ENCODE results near the gene STIL.
A peak's percentile ranks its signal among the peaks of the same experiment; 100 is the strongest.
"Not testable (repeated sequence)": the region's sequence is repeated elsewhere in the genome, so short reads cannot be mapped to it uniquely, and the experiment has no call there.

Gene STIL

DNA sequence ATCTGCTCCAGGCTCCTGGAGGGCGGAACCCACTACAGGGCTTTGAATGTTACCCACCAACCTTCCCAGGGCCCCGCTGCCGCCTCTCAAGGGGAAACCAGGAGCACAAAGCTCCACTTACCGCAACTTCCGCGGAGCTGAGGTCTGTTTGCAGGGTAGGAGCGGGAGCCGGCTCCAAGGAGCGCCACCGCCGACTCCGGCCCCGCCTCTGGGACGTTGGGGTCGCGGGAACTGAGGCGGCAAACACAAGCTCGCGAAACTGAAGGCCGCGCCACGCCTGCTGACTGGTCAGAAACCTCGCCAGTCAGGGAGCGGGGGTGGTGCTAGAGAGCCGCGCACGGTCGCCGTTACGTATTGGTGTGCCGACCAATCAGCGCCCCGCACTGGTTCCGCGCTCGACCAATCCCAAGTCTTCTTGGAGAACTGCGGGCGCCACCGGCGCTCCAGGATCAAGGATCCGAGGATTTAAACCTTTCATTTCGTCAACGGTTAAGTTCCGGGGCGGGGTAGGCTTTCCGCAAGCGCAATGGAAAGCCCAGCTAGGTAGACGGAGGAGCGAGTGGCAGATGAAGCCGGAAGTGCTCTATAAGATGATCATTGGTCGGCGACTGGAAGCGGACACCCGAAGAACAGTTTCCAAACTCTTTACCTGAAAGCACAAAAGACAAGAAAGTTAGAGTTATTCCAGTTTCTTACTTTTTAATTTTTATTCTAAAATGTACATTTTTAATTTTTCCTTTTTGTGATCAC, at the start of gene STIL:
STIL (minus strand) TSS at position 233 of the 750 bp plus-strand sequence. CDS start 3,828 bp downstream, outside the sequence.
- DNase-seq: peak; percentile 98

DNA sequence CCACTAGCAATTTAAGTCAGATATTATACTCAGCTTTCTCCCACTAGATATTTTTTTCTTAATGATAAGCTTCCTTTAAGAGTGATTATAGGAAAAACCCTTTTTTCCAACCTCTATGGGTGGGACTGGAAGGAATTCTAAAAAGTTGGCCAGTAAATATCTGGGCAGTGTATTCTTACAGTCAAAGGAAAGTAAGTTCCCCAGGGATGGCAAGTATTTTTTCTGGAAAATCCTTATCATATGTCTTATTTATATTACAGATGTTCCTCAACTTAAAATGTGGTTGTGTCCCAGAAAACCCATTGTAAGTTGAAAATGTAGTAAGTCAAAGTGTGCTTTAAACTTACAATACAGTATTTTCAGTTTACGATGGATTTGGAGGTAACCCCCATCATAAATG, 48.9 kb upstream of the STIL start:
- DNase-seq: no peak

DNA sequence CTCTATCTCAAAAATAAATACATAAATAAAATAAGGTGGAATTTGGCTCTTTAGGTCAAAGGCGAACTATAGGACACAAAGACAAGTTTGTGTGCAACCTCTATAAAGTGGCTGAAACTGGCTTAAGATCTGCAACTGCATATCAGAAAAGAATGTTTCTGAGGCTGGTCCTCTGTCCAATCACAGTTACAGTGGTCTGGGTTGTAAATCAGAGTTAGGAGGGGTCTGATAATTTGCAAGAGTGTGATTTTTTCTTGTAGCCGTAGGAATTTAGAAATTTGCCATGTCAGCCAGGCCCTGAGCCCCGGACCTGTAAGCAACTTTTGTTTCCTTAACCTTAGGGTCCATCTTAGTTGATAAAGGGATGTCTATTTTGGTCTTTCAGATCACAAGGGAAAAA, 47.4 kb upstream of the STIL start:
- no peak for DNase-seq

DNA sequence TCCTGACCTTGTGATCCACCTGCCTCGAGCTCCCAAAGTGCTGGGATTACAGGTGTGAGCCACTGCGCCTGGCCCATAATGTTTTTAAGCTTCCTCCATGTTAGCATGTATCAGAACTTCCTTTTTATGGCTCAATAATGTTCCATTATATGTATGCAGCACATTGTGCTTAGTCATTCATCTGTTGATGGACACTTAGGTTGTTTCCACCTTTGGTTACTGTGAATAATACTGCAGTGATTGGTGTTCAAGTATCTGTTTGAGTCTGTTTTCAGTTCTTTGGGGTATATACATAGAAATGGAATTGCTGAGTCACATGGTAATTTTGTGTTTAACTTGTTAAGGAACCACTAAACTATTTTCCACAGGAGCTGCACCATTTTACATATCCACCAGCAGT, 37.4 kb upstream of the STIL start:
- DNase-seq: no peak

DNA sequence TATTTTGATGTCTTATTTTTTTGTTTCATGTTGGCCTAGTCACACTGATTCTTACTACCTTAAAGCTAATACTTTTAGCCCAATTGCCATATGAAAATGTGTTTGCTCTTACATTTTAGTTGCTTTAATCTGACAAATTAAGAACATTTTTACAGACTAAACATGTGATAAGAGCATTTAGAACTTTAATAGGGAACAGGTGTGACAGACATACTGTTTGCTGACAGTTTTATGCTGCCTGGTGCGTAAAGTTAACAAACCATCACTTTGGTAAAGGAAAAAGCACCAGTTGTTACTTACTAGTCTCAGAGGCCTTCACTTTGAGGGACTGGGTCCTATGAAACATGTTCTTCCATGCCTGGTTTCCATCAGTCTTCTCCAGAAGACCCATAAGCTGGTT, 34.3 kb upstream of the STIL start:
- no peak for DNase-seq

DNA sequence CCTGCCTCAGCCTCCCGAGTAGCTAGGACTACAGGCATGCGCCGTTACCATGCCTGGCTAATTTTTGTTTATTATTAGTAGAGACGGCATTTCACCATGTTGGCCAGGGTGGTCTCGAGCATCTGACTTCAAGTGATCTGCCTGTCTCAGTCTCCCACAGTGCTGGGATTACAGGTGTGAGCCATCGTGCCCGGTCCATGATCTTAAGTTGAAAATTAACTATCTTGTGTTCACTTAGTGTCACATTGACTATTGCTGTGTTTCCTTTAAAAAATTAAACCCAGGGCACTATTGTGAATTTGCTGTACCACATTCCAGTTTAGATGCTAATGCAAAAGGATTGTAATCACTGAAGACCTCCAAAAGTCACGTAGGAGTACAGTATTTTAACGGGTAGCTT, 33.8 kb upstream of the STIL start:
- DNase-seq: no peak

DNA sequence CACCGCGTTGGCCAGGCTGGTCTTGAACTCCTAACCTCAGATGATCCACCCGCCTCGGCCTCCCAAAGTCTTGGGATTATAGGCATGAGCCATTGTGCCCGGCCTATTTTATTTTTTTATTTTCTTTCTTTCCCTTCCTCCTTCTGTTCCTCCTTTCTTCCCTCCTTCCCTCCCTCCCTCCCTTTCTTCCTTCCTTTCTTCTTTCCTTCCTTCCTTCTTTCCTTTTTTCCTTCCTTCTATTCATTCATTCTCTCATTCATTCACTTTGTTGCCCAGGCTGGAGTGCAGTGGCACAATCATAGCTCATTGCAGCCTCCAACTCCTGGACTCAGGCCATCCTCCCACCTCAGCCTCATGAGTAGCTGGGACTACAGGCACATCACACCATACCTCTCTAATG, 33.0 kb upstream of the STIL start:
- DNase-seq: not testable (repeated sequence)

DNA sequence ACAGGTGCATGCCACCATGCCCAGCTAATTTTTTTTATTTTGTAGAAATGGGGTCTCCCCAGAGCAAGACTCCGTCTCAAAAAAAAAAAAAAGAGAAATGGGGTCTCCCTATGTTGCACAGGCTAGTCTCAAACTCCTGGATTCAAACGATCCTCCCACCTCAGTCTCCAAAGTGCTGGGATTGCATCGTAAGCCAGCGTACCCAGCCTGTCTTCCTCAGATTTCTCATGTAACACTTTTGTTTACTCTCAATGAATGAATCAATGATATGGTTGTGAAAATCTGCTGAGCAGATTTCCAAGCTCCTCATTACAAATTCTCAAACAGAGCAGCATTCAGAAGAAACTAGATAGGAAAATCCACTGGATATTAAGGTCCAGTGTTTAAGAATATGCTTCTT, 26.3 kb upstream of the STIL start:
- no peak for DNase-seq

DNA sequence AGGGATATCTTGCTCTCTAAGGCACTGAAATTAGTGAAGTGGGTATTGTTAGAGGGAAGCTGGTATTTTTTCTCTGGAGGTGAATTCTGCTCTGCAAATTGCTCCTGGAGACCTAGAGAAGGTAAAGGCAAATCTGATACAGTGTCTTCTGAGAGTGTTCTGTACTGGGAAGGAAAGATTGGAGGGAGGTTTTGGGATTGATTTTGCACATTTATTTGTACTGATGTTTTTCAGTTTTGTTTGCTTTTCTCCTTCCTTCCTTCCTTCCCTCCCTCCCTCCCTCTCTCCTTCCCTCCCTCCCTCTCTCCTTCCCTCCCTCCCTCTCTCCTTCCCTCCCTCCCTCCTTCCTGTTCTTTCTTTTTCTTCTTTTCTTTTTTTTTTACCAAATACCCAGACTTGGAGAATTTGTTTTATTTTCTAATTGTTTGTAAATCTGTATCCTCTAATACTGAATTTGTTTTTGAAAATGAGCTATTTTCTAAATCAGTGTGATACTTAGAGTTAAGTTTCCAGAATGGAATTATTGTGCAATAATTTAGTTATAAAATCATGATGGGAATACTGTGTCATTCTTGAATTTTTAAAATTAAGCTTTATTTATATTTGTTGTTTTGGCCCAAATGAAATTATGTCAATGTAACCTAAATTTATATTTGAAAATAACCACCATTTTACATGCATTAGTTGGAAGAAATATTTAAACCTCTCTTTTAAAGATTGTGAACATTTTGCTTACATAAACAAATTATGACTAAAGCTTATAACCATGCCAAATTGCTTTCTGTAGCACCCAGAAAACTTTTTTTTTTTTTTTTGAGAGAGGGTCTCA, 24.5 kb upstream of the STIL start:
- DNase-seq: no peak

DNA sequence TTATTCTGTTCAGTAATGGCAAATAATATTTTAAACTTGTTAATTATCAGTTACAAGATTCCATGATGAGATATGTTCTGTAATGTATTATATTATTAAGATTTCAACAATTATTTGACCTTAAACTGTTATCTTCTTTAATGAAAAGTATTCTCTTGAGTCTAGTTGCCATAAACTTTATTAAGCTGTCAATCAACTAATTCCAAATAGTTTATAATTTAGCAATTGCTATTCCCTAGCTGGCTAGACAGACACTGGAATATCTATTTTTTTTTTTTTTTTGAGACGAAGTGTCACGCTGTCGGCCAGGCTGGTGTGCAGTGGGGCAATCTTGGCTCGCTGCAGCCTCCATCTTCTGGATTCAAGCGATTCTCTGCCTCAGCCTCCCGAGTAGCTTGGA, 23.4 kb upstream of the STIL start:
- DNase-seq: no peak

DNA sequence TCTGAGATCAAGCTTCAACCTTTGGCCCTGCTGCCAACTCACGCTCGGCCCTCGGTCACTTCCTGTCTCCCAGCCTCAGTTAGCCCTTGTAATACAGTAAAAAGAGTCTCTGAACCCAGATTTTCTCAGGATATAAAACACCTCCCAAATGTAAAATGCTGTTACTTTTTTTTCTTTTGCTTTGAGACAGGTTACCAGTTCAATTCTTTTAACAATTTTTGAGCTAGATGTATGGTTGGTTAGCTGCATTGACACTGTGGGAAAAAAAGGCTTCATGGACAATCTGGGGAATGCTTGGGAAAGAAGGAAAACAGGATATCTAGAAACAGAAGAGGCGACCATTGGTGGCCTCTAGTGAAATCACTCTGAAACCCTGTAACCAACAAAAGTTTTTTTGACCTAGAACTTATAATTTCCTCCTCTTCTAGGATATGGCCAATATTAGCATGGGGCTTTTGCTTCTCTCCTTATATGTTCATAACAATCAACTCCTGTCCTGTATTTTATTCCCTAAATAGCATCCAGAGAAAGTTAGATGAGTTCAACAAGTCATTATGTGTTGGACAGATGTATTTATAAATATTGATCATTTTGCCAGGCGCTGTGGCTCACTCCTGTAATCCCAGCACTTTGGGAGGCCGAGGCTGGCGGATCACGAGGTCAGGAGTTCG, 21.0 kb upstream of the STIL start:
- no peak for DNase-seq

DNA sequence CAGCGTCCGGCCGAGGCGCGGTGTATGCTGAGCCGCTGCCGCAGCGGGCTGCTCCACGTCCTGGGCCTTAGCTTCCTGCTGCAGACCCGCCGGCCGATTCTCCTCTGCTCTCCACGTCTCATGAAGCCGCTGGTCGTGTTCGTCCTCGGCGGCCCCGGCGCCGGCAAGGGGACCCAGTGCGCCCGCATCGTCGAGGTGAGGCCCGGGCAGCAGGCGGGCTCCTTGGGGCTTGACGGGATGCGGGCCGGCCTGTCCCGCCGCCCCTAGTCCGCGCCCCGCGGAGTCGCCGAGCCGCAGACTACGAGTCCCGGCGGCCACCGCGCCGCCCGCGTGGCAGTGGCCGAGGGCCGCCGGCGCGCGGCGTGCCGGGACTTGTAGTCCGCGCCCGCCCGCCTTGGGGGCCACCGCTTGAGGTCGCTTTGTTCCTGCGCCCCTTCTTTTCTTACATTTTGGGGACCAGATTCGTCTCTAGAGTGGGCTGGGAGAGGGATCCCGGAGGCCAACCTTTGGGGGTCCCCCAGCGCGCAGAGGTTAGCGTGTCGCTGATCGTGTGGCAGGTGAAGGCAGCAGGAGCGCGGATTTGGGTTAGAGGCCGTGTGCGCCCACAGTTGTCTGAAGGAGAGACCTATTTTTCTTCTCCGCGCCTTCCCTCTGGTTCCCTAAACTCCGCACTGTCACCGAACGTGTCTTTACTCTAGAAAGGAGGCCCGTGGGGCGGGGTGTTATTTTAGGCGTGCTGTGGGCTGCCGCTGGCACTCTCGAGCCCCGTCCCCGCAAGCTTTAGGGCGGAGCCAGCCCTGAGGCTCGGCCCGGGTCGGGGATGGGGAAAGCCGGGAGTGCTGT, 20.2 kb upstream of the STIL start:
- DNase-seq: no peak

DNA sequence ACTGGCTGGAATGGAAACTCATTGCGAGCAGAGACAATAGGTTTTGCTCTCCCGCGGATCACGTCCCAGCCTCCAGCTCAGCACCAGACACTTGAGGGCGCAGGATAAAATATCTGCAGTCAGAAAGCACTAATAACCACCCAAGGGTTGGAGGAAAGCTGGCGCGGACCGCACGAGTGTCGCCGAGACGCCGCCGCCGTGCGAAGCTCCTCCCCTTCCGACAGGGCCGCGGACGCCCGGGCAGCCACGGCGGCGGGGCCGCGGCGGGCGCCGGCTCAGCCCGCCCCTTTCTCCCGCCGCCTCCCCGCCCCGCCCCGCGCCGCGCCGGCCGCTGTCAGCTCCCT, 19.6 kb upstream of the STIL start, which contains the start of gene CMPK1:
CMPK1 (plus strand) TSS at position 213 of the 344 bp plus-strand sequence. CDS start 156 bp downstream, outside the sequence.
- peak; percentile 48 for DNase-seq

DNA sequence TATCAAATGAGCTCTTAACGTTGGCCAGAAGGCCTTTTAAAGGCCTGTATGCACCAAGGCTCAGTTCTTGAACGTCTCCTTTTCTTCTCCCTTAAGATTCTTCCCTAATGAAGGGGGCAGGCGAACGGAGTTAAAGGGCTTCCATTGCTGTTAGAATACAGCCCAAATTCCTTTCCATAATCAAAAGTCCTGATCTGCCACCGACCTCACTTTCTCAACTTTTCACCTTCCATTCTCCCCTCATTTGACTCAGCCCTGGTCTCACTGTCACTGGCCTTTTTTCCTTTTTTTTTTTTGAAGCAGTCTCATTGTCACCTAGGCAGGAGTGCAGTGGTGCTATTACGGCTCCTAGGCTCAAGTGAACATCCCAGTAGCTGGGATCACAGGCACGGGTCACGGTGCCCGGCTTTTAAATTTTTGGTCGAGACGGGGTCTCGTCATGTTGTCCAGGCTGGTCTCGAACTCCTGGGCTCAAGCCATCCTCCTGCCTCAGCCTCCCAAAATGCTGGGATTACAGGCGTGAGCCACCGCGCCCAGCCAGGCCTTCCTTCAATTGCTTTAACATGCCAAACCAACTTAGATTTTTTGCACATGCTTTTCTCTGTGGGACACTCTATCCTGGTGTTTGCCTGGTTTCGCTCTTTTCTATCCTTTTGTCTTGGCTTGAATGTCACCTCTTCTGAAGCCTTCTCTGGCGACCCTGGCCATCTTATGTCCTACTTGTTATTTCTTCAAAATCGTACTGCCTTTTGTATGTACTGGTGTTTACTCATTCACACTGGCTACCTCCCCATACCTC, 19.0 kb upstream of the STIL start:
- DNase-seq: no peak

DNA sequence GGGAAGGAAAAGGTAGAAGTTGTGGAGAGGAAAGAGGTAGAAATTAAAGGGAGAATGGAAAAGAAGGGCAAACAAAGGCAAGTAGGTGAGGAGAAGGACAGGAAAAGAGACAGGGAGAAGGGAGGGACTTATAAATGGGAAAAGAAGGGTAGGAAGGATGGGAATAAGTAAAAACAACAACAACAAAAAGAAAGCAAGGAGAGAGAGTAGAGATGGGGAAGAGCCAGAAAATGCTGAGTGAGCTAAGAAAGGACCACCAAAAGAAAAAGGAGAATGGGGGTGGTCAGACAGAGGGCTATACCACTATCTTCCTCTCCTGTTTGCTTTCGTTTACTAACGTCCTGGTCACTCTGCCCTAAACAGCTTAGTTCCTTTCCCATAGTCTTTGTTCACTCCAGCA, 17.9 kb upstream of the STIL start:
- DNase-seq: no peak

DNA sequence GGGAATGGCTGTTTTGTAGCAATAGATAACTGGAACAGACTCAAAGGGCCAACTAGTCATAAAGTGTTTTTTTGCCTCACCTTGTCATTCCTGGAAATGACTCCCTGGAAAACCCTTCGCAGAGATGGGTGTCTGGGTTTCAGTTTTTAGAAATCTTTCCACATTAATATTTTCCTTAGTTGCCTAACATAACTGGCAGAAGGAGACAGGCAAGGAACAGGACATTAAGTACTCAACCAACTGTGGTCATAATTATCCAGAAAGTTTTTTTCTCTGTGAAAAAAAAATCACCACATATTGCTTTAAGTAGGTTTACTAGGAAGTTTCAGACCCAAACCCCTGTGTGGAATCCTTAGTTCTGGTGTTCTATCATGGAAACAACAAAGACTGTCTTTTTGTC, 16.3 kb upstream of the STIL start:
- no peak for DNase-seq

DNA sequence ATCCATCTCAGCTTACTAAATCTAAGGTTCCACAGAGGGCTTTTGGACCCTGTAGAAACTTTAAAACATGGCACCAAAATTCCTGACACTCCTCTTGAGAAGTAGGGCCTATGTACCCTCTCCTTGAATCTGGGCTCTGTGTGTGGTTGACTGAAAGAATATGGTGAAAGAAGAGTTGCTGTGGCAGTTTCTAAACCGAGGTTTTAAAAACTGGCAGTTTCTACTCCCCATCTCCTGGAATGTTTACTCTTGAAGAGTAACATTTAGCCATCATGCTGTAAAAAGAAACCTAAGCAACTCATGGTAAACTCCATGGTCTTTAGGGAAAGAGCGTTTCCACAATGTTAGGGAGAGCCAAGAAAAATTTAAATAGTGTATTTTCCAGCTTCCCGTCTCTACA, 15.0 kb upstream of the STIL start:
- DNase-seq: no peak

DNA sequence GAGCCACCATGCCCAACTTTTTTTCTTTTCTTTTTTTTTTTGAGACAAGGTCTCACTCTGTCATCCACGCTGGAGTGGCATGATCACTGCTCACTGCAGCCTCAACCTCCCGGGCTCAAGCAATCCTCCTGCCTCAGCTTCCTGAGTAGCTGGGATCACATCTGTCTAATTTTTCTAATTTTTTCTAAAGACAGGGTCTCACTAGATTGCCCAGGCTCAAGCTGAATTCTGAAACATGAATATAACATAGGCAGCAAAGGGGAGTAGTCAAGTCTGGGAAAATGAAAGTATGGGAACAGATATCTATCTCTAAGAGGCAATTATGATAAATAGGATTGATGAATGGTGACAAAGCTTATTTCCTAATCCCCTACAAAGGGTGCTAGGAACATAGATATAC, 12.3 kb upstream of the STIL start:
- DNase-seq: no peak

DNA sequence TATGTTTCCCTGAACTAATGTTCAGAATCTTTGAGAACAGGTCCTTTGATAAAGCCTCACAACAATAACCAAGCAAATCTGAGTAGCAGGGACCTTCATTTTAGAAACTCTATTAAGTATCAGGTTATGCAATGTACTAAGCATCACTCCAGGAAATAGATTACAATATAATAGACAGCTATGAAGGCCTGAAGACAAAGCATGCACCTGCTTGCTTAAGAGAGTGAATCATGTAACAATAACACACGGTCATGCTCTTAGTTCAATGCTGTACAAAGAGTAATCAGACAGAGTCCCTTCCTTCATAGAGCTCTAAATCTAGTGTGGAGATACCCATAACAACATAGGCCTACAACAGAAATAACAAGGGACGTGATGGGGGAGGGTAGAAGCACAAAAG, 11.6 kb upstream of the STIL start:
- peak; percentile 8 for DNase-seq

DNA sequence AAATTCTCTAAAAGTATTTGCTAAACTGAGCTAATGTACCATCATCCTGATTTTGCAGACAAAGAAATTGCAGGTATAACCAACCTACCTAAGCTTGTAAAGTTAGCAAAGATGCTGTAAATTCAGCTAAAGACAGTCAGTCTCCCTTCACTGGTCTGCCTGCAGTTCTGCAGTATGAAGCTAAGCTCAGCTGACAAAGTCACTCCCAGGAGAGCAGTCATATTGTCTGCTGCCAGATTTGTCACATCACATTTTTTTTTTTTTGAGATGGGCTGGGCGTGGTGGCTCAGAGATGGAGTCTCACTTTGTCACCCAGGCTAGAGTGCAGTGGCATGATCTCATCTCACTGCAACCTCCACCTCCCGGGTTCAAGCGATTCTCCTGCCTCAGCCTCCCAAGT, 10.7 kb upstream of the STIL start:
- no peak for DNase-seq

DNA sequence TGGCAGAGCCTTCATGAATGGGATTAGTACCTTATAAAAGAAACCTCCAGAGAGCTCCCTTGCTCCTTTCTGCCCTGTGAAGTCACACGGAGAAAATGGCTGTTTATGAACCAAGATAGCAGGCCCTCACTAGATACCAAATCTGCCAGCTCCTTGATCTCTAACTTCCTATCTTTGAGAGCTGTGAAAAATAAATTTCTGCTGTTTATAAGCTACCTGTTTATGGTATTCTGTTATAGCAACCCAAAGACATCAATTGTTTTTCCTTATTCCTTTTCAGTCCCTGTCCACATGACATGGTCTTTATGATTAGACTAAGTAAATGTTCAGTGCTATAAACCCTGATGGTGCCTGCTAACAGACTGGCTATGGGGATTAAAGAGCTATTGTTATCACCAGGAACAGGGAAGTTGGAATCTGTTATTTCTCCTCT, 9.7 kb upstream of the STIL start:
- no peak for DNase-seq

DNA sequence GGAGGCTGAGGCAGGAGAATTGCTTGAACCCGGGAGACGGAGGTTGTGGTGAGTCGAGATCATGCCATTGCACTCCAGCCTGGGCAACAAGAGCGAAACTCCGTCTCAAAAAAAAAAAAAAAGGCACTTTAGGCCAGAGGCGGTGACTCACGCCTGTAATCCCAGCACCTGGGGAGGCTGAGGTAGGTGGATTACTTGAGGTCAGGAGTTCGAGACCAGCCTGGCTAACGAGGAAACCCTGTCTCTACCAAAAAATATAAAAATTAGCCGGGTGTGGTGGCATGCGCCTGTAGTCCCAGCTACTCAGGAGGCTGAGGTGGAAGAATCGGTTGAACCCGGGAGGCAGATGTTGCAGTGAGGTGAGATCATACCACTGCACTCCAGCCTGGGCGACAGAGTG, 6.0 kb upstream of the STIL start:
- not testable (repeated sequence) for DNase-seq
